Fibroblast of lung (primary cell): ENCODE measurements around the gene SH2D4B.

Experiments used
- CTCF ChIP-seq, 2 donors: IDR thresholded peaks in 1 of 2; conservative IDR thresholded peaks in 1 of 2; 1 replicate in 1 of 2; 2 replicates in 1 of 2; pipeline ENCODE4 v1.5.1; 2011 to 2012; ENCODE audit warnings: low read length in 2 of 2, control low read depth in 1 of 2, inconsistent platforms in 1 of 2, low read depth in 1 of 2, mild to moderate bottlenecking in 1 of 2
- EZH2 ChIP-seq: IDR thresholded peaks from 2 replicates; pipeline ENCODE4 v1.5.1; 2012; ENCODE audit warnings: low read length, control low read depth, mild to moderate bottlenecking; ENCODE audit errors: missing control alignments

- no peak for TF ChIP-seq EZH2
- no peak for TF ChIP-seq CTCF (conservative IDR thresholded peaks at IDR 0.05 in 1 of 2, IDR thresholded peaks at IDR 0.05 in 1 of 2; ENCODE audit: low read depth in 1 of 2, low read length in 2 of 2)
Measured at GRCh38 chr10:80588546-80588945, 50.8 kb downstream of the SH2D4B start.
